NOMO-1 treated with dmso at 0.1 percent for 144 hours (cell line): ENCODE measurements around the gene ARHGEF4.

Source experiments
- DNase-seq: peaks from one replicate; lab custom pipeline; 2025; ENCODE audit not compliant: unreplicated experiment; lab: John Stamatoyannopoulos, UW

Gene ARHGEF4

DNA sequence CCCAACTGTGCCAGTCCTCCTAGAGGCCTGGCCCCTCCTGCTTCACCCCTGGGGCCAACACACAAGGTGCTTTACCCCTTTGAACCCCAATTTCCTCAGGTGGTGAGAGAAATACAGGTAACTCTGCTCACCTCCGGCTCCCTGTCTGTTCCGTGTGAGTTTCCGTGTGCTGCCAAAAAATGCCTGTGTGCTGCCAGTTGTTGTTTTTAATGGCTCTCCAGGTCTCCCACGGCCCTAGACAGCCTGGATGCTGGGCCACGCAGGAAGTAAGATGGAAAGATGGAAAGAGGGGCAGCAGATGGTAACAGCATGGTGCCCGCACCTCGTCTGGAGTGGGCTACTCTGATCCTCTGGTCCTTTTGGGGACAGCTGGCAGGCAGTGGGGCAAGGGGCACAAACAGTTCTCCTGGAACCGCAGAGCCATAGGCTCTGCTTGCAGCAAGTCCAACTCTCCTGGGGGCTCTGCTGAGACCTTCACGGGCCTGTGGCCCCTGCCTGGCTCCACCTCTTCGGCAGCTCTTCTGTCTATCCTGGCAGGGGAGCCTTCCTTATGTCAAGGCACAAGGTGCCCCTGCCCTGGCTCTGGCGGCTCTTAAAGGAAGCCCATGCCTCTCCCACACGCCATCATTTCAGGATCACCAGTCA lies 4.3 kb upstream of the ARHGEF4 start:
- no peak for DNase-seq

GRCh38 chr2:130834091-130834930 lies 2.4 kb upstream of the ARHGEF4 start:
- no peak for DNase-seq

DNA sequence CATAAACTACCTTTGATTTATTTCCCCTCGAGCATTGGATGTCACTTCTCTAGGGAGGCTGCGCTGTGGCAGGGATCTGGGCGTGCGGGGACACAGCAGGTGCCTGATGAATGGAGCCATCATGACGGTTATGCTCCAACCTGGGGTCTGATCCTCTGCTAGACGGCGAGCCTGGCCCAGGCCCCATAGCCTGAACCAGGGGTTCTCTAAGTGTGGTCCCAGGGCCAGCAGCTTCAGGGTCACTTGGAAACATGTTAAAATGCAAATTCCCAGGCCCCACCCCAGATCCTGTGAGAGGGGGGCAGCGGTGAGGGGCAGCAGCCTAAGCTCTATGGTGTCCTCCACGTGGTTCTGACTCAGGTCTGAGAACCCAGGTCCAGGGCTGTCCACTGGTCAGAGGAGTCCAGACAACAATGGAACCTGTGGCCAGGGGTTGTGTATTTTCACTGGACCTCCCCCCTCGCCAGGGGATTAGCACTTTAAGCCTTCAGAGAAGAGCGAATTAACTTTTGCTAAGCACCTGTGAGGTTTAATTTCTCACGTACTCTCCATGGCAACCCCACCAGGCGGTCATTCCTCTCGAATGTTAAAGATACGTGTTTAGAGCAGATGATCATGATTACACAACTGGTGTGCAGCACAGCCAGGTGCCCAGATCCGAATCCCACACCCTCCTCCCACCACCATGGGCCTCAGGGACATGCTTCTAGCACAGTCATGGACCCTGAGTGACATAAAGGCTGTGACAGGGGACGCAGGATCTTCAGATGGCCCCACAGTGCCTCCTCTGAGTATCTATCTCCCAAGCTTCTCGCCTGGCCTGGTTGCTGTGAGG lies 1.6 kb upstream of the ARHGEF4 start:
- no peak for DNase-seq

- no peak for DNase-seq
These were observed 1.0 kb upstream of the ARHGEF4 start for GRCh38 chr2:130835766-130836015.

DNA sequence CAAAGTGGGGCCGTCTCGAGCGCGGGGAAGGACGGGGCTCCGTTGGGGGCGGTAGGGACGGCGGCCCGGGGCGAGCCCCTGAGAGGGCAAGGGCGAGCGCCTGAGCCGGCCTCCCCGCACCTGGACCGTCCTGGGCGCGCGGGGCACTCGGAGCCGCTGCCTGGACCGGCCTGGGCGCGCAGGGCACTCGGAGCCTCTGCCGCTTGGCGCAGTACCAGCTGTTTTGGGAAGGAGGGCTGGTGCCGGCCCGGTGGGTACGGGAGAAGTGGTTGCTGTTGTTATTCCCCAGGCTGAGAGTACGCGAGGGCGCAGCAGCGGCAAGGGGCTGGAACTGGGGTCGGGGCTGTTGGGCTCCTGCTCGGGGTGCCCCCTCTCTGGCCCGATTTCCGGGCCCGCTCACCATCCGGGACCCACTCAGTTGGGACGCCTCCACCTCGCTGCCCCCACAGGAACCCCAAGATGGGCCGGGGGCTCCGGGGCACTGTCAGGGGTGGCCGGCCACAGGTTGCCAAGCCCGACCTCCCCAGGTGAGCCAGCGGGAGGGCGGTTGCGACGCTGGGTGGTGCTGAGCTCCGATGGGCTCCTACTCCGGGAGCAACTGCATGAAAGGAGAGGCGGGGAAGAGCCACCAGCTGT lies 579 bp downstream of the ARHGEF4 start:
- DNase-seq, result no peak

GRCh38 chr2:130837811-130838565 lies 1.3 kb downstream of the ARHGEF4 start:
- no peak for DNase-seq

GRCh38 chr2:130839011-130839780 lies 2.5 kb downstream of the ARHGEF4 start:
- DNase-seq, result no peak

DNA sequence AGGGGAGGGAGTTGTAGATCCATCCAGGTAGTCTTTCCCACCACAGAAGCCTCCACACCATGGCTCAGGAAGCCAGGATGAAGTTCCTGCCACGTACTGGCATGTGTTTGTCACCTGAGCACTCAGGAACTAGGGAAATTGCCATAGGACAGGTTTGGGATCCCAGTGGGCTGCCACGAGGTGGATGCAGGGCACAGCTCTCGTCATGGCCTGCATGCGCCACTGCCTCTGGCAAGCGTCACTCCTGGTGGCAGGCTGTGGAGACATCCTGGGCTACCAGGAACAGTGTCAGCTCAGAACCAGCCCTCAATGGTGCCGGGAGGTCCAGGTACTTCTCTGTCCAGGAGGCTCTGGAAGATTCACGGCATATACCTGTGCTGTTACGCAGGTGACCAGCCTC lies 3.8 kb downstream of the ARHGEF4 start:
- no peak for DNase-seq

DNA sequence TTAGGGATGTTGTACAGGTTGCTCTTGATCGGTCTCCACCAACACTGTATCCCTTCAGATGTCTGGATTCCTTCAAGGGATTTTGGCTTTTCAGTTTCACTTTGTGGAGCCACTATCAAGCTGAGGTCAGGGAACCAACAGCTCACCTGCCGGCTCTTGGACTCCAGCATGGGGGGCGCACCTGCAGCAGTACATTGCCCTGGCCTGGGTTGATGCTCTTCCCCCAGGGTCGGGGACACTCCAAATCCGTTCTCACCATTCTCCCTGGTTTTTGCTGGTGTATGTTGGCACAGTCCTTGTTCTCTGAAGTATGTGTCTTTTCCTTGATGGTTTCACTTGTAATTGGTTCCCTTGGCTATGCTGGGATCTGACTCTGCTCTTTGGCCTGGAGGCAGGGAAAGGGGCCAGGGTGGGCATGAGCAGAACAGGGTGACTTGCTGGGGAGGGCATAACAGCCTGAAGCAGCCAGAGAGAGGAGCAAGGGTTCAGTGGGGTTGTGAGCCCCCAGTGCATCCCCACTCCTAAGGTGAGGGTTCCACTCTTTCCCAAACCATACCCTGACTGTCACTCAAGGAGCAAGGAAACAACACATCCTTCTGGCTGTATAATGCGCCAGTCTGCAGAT lies 5.1 kb downstream of the ARHGEF4 start:
- no peak for DNase-seq

DNA sequence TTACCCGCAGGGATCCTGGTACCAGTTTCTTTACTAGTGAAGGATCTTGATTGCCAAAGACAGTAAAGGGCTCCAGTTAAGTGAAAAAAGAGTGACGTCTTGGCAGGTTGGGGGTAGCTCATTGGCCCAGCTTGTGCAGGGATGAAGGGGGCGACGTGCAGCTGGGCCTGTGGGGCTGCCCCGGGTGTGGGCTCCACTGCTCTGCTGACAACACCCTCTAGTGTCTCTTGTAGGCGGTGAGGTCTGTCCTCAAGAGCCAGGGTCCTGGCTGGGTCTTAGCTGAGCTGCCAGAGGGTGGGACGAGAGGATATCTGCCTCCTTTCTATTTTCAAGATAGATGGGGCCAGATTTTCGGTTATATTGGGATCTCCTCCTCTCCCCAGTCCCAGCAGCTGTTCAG lies 6.1 kb downstream of the ARHGEF4 start:
- DNase-seq, result no peak

DNA sequence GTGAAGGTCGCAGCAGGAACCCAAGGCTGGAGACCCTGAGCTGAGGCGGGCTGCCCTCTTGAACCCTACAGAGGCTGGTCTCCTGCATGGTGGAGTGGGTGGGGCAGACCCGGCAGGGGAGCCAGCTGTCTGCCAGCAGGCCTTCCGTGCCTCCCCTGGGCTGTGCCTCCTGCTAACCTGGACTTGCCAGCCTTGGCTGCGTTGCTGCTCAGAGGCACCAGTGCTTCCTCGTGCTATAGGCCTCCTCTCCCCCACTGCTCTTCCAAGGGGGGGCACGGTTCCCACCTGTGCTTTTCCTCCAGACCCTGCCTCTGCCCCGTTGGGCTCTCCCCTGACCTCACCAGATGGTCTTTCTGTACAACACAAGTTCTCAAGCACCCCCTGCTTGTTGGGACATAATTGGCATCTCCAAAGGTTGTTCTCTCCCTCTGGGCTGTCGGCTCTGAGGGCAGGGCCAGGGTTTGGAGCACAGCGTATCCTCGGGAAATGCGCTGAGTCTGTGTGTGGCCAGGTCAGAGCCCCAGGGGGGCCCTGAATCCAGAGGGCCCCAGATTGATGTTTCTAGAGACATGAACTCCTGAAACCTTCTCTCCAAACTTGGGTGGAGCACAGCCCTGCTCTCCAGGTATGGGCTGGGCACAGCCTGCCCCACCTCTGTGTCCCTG lies 6.7 kb downstream of the ARHGEF4 start:
- no peak for DNase-seq

DNA sequence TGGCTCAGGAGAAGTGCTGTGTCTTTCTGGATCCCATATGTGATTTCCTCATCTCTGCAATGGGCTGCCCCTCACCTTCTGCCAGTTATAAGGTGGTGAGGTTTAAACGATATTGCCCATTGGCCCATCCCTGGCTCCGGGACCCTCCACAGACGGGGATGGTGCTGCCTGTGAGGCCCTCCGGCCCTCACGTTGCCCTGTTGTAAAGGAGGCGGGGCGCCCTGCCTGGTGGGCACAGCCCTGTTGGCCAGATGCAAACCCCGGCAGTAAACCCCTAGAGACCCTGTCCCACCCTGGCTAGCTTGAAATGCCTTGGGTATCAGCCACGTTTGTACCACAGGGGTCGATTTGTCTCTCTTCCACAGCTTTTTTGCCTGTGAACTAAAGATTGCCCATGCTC lies 7.4 kb downstream of the ARHGEF4 start:
- DNase-seq, result no peak

- no peak for DNase-seq
These were observed 8.9 kb downstream of the ARHGEF4 start for GRCh38 chr2:130845505-130846085.

GRCh38 chr2:130846233-130846632 lies 9.5 kb downstream of the ARHGEF4 start:
- no peak for DNase-seq

GRCh38 chr2:130846686-130847375 lies 10.1 kb downstream of the ARHGEF4 start:
- no peak for DNase-seq

DNA sequence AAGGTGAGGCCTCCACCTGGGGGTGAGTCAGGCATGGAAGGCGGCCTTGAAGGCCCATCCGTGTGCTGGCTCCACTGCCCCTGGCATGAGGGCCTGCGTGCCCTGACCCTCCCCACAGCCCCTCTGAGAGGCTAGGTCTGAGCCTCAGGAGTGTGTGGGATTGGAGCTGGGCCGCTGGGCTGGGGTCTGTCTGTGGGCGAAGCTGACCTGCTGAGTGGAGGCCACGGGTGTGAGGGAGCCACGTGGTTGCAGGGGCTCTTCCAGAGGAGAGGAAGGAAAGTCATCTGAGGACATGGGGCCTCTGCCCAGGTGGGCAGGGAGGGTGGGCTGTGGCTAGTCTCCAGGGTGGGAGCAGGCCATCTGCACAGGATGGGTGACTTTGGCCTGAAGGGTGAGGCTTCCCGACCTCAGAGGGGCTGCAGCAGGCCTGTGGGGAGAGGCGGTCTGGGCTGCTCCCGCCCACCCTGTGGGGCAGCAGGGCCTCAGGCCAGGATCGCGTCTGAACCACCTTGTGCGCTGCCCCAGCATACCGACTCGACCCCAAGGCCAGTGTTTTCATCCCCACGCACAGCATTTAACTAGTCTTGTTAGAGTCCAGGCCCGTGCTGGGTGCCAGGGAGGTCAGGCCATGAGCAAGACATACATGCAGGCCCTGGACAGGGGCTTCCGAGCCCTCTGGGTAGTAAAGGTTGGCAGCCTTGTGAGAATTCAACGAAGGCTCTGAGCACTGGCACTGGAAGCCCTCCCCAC lies 11.2 kb downstream of the ARHGEF4 start:
- DNase-seq, result no peak

DNA sequence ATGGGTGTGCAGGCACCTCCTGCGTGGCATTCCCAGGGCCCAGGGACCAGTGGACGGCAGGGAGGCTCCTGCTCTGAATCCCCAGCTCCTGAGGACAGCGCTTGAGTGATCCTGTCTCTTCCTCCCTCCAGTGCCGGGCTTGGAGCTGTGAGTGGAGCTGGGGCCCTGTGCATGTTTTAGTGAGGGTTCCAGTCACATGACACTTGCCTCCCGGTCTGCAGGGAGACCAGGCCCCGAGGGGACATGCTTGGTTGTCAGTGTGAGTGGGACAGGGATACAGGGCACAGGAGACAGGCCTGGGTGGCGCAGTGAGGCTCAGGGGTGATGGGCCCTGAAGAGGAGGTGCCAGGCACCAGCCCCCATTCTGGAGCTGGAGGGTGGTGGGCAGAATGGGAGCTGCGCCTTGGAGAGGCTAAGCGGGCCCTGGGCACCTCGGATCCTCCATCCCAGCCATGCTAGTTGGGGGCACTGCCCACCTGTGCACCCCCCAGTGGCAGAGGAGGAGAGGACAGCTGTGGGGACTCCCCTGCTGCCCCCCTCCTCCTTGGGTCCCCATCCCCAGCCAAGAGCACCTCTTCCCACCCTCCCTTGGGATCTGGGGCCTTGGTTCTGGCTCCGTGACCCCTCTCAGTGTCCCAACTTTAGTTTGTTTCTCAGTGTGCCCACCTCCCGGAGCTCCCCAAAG lies 12.0 kb downstream of the ARHGEF4 start:
- no peak for DNase-seq
